Stimulated activated CD4-positive, alpha-beta T cell treated with anti-CD3 and anti-CD28 coated beads, TNF-alpha, amount 100 ng/mL, for 1 hour (primary cell): Measurements from ENCODE around the gene EGFL7.
"Not testable (repeated sequence)": the region's sequence is repeated elsewhere in the genome, so short reads cannot be mapped to it uniquely, and the experiment has no call there.

Source experiments
- DNase-seq, 3 donors: peaks; one replicate each; pipeline ENCODE4 v3.0.0-alpha.2; 2020; ENCODE audit warnings: low read depth in 3 of 3, low spot score in 1 of 3

The EGFL7 gene

GRCh38 chr9:136697146-136697820, 34.6 kb downstream of the EGFL7 start:
- DNase-seq: no peak

- no peak for DNase-seq
Observed at GRCh38 chr9:136697821-136698526, 35.3 kb downstream of the EGFL7 start.

- DNase-seq: no peak
Observed at GRCh38 chr9:136698635-136699246, 36.0 kb downstream of the EGFL7 start.

- no peak for DNase-seq
Observed at GRCh38 chr9:136700304-136700703, 37.6 kb downstream of the EGFL7 start.

GRCh38 chr9:136700959-136701667, 38.4 kb downstream of the EGFL7 start:
- peak in 1 of 3 donors; percentile 37 for DNase-seq

- no peak for DNase-seq
Observed at GRCh38 chr9:136701668-136702053, 38.9 kb downstream of the EGFL7 start.

GRCh38 chr9:136703276-136703860, 40.7 kb downstream of the EGFL7 start:
- no peak for DNase-seq

GRCh38 chr9:136704741-136705140, 42.0 kb downstream of the EGFL7 start:
- DNase-seq: not testable (repeated sequence)

GRCh38 chr9:136705564-136705963, 42.8 kb downstream of the EGFL7 start:
- no peak for DNase-seq

GRCh38 chr9:136707011-136707410, 44.3 kb downstream of the EGFL7 start:
- no peak for DNase-seq

- DNase-seq: no peak
Observed at GRCh38 chr9:136707849-136708517, 45.3 kb downstream of the EGFL7 start.

- no peak for DNase-seq
Observed at GRCh38 chr9:136709454-136710109, 46.9 kb downstream of the EGFL7 start.

GRCh38 chr9:136710543-136710942, 47.8 kb downstream of the EGFL7 start:
- no peak for DNase-seq

- DNase-seq: not testable (repeated sequence)
Observed at GRCh38 chr9:136711219-136711648, 48.5 kb downstream of the EGFL7 start.

GRCh38 chr9:136711751-136712689, 49.3 kb downstream of the EGFL7 start, which contains the start of gene DIPK1B:
TSS of gene DIPK1B (plus strand) at chr9:136712572. CDS start at chr9:136712666, 94 bp downstream.
- no peak for DNase-seq

- DNase-seq: no peak
Observed at GRCh38 chr9:136712690-136713544, 50.2 kb downstream of the EGFL7 start.

GRCh38 chr9:136713550-136713949, 50.8 kb downstream of the EGFL7 start:
- DNase-seq: no peak
